GM18498 (cell line): ENCODE measurements around the gene COPS6.

ENCODE experiments used
- ATAC-seq: cut with Tn5 transposase; IDR thresholded peaks from one replicate; pipeline ENCODE4 v1.9.1; 2021; ENCODE audit warnings: mild to moderate bottlenecking, moderate library complexity; ENCODE audit not compliant: unreplicated experiment

Gene COPS6

DNA sequence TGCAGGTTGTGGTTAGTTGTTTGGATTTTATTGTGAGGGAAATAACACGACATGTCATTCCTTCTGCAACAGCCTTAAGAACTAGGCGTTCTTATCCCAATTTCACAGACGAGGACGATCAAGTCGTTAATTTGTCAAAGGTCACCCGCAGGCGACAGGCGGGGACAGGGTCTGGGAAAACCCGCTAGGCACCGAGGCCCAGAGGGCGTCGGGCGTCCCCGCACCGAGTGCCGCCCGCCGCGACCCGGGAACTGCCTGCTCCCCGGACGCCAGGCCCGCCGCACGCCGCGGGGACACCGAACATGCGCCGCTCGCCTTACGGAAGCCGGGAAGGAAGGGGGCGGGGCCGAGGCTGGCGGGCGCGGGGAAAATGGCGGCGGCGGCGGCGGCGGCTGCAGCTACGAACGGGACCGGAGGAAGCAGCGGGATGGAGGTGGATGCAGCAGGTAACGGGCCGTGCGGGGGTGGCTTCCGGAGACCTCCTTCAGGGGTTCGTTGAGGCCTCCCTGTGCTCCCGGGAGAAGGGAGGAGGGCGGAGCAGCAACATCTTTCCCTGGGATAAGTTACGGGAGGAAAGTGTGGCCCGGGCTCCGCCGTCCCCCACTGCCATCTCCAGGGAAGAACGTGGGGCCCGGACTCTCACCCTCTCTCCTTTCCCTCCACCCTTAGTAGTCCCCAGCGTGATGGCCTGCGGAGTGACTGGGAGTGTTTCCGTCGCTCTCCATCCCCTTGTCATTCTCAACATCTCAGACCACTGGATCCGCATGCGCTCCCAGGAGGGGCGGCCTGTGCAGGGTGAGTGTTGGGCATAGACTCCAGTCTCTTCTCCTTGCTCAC is at the start of gene COPS6:
Gene COPS6, plus strand, starts transcription at position 349 of the 837 bp plus-strand sequence. Its CDS starts 22 bp downstream, at position 371.
- peak; percentile 59 for ATAC-seq

- ATAC-seq: no peak
These were observed 48.2 kb upstream of the COPS6 start for GRCh38 chr7:100040575-100040974.

- no peak for ATAC-seq
These were observed 44.1 kb upstream of the COPS6 start for GRCh38 chr7:100044718-100045117.

DNA sequence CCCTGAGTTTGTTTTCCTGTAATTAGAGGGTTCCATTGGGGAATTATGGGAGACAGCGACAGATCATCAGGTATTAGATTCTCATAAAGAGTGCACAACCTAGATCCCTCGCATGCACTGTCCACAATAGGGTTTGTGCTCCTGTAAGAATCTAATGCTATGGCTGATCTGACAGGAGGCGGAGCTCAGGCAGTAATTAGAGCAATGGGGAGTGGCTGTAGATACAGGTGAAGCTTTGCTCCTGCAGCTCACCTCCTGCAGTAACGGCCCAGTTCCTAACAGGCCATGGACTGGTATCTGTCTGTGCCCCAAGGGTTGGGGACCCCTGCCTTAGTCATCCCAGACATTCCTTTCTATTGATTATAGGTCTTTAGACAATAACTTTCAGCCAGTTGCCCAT is 40.1 kb upstream of the COPS6 start:
- ATAC-seq: no peak

DNA sequence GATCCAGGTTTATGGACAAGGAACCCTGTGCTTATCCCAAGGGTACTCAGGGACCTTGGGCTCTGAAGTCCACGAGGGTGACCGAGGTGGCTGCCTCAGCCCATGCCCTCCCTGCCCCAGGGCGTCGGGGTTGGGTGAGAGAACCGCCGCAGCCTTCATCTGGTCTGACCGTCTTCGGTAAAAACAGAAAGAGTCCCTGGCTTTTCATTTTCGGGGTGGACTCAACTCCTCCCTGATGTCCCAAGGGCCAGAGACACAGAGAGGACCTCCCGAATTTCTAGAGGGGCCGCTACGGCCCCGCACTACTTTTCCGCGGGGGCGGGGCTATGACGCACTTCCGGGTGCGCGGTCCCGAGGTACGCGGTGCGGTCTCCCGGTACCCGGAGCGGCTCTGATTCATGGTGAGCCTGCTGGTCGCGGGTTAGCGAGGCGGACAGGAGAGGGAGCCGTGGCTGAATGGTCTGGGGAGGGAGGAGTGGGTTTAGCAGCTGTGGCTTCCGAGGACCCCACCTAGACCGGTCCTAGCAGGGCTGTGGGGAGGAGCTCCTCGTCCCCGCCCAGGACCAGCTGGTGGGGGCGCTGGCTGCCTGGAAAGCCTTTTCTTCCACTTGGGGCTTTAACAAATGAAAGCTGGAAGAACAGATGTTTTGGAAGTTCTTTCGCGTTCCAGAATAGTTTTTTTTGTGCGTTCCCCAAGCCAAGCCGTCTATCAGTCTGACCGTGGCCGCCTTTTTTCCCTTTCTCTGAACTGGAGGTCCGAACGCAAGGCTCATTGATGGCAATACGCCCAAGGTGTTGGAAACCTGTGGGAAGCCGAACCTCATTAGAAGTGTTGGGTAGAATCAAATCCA is 39.1 kb upstream of the COPS6 start, which contains the start of gene ZSCAN21:
Gene ZSCAN21, plus strand, starts transcription at position 334 of the 851 bp plus-strand sequence. CDS start 7,233 bp downstream, outside the sequence.
- ATAC-seq: peak; percentile 92

DNA sequence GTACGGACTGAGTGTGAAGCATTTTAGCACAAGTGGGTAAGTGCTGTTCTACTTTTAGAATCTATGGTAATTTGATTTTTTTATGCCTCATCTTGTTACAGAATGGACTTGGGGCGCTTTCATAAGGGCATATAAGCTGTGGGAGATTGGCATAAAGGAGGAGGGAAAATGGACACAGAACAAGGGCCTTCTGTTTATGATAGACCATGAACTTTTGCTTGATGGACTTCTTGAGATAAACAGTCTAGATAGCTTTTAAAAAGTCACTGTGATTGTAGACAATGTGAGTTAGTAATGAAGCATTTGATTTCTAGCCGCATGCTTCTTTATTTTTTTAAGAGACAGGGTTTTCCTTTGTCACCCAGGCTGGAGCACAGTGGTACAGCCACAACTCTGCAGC is 37.2 kb upstream of the COPS6 start:
- no peak for ATAC-seq

DNA sequence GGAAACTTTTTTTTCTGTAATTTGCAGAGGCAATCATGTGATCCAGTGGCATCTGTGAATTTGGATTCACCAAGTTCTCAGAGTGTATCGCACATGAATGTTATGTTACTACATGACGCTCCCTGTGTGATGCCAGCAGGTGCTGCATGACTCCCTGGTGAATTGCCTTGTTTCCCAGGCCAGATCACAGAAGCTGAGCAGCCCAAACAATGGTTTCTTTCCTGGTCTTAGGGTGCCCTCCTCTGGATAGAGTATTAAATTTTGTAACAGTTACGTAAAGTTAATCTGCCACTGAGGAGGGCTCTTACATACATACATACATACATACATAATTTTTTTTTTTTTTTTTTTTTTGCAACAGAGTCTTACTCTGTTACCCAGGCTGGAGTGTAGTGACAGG is 35.6 kb upstream of the COPS6 start:
- ATAC-seq: no peak

DNA sequence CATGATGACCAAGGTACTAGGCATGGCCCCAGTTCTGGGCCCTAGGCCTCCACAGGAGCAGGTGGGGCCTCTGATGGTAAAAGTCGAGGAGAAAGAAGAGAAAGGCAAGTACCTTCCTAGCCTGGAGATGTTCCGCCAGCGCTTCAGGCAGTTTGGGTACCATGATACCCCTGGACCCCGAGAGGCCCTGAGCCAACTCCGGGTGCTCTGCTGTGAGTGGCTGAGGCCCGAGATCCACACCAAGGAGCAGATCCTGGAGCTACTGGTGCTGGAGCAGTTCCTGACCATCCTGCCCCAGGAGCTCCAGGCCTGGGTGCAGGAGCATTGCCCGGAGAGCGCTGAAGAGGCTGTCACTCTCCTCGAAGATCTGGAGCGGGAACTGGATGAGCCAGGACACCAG is 31.8 kb upstream of the COPS6 start:
- no peak for ATAC-seq

GRCh38 chr7:100059251-100059739 is 29.5 kb upstream of the COPS6 start:
- ATAC-seq: no peak

DNA sequence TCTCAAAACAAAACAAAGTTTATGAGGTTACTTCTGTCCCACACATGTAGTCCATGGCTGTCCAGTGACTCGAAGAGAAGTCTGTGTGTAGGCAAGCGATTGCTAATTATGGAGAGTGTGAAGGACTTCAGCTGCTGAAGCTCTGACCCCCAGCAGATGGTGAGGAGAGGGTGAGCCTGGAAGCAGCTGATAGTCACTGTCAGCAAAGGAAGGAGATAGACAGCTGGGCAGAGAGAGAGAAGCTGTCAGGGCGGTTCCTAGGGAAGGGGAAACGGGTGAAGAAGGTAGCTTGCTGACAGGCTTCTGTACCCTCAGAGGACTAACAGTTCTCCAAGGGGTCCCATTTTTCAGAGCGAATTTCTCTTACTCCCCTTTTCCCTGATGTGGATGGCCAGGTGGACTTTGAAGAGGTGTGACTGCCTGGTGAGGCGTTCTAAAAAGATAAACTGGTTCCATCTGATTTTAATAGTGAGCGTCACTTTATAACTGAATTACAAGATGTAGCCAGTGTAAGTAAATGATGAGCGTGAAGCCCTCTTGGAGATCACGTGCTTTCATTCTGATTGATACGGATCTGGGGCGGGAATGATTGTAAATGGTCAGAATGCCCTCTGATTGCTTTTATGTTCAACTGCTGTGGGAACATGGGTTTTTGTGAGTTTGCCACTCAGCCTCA is 27.1 kb upstream of the COPS6 start:
- ATAC-seq: no peak

- no peak for ATAC-seq
These were observed 25.4 kb upstream of the COPS6 start for GRCh38 chr7:100063376-100063775.

DNA sequence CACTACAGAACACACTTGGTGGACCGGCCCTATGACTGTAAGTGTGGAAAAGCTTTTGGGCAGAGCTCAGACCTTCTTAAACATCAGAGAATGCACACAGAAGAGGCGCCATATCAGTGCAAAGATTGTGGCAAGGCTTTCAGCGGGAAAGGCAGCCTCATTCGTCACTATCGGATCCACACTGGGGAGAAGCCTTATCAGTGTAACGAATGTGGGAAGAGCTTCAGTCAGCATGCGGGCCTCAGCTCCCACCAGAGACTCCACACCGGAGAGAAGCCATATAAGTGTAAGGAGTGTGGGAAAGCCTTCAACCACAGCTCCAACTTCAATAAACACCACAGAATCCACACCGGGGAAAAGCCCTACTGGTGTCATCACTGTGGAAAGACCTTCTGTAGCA is 24.6 kb upstream of the COPS6 start:
- no peak for ATAC-seq

DNA sequence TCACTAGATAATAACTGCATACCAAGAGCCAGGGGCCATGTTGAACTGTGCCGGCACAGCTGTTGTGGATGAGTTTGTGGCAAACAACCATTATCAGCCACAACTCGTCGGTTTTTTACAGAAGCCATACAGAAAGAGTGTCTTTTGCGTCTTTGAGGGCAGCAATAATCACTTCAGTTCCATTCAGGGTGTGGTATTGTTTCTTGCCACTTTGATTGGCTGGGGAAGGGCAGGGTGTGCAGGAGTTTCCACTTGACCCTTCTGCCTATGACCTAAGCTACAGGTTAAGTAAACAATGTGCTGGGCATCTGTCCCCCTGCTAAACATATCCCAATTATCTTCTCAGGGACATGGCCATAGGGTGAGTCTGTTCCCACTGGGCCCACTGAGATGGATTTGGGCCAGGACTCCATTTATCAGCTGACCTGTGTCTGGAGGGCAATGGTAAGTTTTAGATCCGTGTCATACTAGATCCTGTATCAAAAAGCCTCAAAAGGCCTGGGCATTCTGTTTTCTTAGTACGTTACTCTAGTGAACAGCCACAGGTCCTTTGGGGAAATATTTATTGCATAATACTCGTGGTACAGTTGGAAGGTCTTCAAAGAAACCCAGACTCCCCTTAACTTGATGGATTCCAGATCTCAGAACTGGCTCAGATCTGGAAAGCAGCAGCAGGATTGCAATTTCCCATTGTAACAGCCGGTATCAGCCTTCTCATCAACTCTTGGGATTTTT is 23.1 kb upstream of the COPS6 start:
- no peak for ATAC-seq

DNA sequence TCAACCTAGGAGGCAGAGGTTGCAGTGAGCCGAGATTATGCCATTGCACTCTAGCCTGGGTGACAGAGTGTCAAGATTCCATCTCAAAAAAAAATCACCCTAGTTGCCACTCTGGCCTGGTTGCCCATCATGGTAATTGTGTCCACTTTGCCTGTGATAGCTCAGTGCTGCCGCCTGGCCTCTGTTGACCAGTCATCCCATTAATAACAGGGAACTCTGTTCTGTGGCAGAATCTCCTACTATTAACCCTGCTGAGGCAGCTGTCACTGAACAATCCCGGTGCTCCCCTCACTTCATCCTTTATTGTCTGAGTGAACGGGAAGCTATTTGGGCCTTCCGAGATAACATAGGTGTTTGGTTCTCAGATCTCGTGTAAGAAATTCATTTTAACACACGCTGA is 21.8 kb upstream of the COPS6 start:
- ATAC-seq: no peak

DNA sequence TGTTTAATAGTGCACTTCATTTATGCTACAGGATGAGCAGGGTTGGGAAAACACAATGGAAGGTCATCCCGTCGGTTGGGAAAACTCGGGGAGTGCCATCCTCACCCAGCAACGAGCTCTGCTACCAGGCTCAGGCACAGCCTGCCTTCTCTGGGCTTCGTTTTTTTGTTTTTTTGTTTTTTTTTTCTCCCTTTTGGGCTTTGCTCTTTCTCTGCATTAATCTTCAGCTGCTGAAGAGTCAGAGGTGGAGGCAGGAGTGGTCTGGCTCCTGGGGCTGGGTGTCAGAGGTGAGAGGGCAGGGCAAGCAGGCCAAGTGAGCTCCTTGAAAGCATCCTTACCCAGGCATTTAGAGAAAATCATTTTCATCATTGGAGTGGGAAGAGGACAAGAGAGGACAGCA is 18.8 kb upstream of the COPS6 start:
- no peak for ATAC-seq

- ATAC-seq: no peak
These were observed 17.6 kb upstream of the COPS6 start for GRCh38 chr7:100071018-100071723.

DNA sequence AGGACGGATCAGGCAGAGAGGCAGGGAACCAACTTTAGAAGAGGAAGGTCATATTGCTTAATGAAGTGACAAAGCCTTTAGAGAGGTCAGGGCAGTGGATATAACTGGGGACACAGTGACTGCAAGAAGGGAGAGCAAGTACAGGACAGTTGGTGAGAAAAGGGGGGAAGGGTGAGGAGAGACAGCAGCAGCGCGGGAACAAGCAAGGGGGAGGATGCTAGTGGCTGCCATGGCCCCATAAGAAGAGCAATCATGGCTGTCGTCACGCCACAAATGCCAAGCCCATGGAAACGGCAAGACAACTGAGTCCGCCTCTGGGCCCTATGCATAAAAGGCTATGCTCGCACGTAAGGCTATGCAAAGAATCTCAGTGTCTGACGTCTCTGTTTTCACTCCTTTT is 16.3 kb upstream of the COPS6 start:
- no peak for ATAC-seq

DNA sequence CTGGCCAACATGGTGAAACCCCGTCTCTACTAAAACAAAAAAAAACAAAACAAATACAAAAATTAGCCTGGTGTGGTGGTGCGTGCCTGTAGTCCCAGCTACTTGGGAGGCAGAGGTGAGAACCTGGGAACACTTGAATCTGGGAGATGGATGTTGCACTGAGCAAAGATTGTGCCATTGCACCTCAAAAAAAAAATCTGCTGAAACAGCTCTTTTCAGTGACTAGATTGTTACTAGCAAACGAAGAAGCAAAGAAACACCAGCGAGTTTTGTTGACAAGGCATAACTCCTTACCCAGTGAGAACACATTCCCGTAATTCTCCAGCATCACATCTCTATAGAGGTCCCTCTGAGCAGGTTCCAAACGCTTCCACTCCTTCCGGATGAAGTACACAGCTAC is 13.9 kb upstream of the COPS6 start:
- ATAC-seq: no peak

DNA sequence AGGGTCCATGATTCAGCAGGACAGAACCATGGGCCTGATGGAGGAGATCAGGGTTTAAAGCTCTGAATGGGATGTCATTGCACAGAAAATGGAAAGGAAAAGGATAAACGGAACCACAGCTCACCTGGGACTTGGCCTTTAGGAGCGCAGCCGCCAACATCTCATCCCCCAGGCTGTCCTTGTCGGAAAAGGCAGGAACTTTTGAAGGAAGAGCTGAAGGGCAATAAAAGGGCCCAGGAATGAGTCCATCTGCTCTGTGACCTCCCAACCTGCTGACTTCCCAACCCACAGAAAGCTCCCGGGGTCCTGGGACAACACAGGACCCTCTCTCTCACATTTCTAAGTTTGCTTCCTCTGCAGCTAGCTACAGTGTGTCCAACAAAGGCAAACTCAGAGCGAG is 13.4 kb upstream of the COPS6 start:
- ATAC-seq: no peak

DNA sequence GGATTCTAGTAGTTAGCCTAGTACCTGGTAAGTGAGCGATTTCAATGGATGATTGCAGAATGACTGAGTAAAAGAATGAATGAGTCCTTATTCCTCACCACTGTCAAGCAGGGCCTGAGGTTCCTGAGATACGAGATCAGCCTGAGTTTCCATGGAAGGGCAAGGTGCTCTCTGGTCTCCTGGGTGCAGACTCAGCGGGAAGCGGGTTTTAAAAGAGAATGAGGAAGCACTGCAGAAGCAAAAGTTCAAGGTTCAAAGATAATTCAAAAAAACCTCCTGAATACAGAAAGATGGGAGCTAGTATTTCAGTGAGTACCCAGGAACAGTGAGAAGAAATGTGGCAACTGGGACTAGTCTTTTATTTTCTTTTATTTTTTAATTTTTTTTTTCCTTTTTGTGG is 11.6 kb upstream of the COPS6 start:
- no peak for ATAC-seq
